SIG-M5 (cell line): ENCODE measurements around the gene LCN12.

Experiments used
- DNase-seq: peaks from one replicate; lab custom pipeline; 2025; lab: John Stamatoyannopoulos, UW

LCN12 gene

DNA sequence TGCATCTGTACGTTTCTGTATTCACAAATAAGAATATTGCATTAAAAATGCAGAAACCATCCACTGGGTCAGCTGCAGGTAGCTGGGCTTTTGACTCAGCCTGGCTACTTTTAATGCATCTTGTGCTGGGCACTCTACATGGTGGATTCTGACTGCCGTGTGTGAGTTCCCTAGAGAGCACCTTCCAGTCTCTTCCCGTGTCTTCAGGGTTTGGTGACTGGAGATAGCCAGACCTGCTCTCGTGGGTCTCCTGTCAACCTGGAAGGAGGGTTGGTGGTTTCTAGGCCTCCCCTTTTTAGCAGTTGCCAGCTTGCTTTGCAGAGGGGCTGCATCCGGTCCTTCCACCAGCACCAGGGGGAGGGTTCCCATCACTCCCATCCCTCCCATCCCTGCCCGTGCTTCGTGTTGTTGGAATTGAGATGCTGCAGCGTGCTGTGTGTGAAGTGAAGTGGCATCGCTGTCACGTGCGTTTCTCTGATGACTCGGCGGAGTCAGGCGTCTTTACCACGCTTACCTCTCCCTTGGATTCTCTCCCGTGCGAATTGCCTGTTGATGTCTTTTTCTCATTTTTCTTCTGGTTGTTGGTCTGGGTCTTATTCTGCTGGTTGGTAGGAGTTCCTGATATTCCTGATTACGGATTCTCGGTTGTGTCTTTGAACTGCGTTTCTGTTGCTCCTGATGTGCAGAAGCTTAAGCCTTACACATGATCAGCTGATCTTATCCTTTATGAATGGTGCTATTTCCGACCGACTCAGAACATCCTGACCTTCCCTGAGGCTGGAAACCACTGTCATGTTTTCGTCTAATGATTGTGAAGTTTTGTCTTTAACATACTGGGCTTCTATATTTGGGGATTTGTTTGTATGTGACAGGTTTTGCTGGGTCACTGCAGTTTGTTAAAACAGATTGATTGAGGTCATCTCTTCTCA, 24.5 kb upstream of the LCN12 start:
- DNase-seq, result no peak

DNA sequence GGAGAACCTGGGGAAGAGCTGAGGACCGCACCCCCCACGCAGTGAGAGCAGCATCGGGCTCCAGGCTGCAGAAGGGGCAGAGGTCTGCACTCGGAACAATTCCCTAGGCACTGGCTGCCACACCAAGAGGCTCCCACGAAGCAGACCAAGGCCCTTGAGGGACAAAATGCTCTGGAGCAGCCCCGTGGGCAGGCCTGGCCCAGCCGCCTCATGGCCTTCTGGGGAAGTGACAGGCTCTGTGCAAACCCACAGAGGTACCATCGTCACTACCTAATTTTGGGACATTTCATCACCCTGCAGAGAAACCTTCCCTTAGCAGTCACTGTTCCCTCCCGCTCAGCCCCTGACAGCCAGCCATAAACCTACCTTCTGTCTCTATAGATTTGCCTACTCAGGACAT, 23.5 kb upstream of the LCN12 start:
- no peak for DNase-seq

DNA sequence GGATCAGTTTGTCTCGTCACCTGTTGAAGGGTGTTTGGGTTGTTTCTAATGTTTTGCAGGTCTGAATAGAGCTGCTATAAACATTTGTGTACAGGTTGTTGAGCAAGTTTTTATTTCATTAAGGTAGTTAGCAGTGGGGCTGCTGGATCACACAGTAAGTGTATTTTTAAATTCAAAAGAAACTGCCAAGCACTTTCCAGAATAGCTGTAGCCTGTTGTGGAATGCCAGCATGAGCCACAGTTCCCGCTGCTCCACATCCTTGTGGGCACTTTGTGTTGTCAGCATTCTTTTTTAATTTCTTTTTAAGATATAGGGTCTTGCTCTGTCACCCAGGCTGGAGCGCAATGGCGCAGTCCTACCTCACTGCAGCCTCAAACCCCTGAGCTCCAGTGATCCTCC, 22.1 kb upstream of the LCN12 start:
- DNase-seq, result no peak

DNA sequence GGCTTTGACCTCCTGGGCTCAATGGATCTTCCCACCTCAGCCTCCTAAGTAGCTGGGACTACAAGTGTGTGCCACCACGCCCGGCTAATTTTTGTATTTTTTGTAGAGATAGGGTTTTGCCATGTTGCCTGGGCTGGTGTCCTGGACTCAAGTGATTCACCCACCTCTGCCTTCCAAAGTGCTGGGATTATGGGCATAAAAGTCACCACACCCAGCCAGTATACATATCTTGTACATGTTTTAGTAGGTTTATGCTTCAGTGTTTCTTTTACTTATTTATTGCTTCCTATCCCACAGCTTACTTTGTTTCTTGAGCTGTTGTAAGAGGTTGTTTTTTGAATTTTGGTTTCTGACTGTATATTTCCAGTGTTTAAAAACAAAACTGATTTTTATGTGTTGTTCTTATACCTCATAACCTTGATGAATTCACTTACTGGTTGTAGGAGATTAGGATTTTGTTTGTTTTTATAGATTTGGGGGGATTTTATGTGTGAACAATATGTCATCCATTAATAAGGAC, 20.4 kb upstream of the LCN12 start:
- no peak for DNase-seq

DNA sequence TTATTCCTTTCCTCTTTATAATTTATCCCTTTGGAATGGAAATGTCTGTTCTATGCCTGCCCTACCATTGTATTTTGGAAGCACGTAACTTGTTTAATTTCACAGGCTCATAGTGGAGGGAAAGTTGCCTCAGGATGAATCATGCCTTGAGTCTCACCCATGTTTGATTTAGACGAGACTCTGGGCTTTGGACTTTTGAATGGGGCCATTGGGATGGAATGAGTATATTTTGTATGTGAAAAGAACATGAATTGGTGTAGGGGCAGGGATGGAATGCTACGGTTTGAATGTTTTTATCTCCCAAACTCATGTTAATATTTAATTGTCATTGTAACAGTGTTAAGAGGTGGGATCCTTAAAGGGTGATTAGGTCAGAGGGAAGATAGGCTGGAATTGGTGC, 17.8 kb upstream of the LCN12 start:
- DNase-seq, result no peak

DNA sequence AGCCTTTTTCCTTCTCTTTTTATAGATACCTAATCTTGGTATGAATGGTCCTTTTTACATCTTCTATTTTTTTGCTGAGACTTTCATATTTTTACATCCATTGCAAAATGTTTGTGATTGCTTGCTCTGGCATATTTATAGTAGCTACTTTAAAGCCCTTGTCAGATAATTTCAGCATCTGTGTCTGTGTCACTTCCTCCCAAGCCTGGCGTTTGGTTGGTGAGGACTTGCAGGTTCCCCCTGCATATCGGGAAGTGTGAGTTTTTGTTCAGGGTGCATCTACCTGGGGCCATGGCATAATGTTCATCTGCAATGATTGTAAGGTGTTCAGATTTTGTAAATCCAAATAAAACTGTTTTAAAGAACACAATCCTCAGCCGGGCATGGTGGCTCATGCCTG, 16.4 kb upstream of the LCN12 start:
- DNase-seq, result no peak

DNA sequence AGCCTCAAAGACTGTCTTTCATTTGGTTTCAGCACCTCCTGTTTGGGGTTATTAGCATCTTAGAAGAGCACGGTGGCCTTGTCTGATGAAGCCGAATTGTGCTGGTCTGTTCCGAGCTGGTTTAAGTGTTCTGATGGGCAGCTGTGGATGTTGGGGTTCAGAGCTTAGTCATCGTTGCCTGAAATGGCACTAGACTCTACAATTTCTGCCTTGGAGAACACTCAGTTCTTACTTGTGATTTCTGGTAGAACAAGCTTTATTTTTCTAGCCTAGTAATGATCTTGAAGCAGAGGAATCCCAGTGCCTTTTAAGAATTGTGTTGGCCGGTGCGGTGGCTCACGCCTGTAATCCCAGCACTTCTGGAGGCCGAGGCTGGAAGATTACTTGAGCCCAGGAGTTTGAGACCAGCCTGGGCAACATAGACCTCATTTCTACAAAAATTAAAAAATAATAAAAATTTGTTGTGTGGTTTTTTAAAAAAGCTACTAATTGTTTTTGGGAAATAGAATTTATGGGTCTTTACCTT, 15.4 kb upstream of the LCN12 start:
- no peak for DNase-seq

DNA sequence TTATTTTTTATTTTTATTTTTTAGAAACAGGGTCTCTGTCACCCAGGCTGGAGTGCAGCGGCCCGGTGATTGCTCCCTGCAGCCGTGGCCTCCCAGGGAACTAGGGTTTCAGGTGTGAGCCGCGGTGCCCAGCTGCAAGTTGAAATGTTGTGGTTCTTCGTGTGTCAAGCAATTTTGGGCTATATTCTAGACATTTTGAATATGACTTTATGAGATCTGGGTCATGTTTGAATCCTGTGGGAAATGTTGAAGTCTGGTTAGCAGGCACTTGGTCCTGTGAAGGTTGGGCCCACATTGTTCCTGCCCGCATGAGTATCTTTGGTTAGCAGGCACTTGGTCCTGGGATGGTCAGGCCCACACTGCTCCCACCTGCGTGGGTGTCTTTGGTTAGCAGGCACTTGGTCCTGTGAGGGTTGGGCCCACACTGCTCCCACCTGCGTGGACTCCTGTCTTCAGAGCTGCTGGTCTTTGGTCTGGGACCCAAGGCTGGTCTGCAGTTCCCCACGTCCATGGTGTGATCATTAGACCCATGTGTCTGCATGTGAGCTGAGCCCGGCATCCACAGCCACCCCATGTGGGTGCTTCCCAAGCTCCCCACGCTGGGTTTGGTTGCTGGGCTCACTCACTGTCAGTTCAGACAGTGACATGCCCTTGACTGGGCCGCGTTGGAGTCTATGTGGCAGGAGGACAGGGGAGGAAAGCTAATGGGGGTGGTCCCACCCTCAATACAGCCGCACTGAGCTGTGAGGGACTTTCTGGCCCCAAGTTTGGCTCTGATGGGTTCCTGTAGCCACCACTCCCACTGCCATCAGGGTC, 14.7 kb upstream of the LCN12 start:
- no peak for DNase-seq

DNA sequence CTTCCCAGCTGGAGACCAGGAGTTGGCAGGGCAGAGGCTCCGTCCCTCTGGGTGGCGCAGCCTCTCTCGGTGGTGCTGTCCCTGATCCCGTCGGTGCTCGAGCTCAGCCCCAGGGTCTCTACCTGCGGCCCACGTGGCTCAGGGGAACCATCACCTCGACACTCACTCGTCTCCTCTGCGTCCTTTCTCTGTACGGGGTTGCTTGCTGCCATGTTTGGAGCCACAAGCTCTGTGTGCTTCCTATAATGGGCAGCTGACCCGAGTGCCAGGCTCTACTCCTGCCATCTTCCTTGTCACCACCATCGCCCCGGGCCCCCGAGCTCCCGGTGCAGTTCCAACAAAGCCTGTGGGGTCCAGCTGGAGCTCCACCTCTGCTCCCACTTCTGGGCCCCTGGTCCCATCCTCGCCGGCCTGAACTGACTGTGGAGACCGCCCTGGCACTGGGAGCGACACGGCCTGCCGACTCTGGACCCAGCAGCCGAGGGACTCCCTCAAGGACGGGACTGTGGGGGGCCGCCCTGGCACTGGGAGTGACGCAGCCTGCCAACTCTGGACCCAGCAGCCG, 12.6 kb upstream of the LCN12 start:
- DNase-seq, result no peak

DNA sequence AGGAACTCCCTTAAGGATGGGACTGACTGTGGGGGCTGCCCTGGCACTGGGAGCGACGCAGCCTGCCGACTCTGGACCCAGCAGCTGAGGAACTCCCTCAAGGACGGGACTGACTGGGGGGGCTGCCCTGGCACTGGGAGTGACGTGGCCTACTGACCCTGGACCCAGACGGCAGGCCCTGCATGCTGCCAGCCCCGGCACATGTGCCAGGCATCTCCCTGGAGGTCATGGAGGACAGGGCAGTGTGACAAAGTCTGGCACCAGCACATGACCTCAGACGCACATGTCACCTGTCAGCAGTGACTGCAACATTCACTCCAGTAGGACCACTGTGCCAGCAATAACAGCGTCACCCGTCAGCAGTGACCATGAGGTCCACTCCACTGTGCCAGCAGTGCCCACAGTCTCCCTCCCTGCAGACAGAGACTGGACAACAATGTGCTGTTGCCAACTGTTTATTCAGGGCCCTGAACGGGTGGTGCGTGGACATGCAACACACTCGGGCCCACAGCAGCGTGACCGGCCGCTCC, 12.0 kb upstream of the LCN12 start:
- no peak for DNase-seq

DNA sequence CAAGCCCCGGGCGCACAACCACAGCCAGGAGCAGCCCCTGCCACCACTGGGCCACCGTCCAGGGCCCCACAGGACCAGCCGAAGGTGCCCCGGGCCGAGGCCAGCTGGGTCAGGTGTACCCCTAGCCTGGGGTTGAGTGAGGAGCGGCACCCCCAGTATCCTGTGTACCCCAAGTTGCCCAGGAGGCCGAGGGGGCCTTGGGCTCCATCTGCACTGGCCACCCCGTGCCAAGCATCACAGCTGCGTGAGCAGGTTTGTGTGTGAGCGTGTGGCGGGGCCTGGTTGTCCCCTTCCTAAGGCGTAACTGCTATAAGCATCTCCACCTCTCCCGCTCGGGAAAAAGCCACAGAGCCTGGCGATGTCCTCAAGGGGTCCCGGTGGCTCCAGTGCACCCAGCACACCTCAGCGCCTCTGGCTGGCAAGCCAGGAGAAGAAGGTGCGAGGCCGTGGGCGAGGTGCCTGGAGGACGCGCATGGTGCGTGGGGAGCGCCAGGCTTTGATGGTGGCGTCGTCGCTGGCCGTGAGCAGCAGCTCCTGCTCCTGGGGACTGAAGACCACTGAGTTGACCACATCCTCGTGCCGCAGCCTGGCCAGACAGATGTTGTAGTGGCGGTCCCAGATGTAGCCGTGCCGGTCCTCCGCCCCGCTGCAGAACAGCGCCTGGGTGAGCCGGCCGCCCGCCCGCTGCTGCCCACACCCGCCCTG, 11.4 kb upstream of the LCN12 start:
- DNase-seq, result no peak

DNA sequence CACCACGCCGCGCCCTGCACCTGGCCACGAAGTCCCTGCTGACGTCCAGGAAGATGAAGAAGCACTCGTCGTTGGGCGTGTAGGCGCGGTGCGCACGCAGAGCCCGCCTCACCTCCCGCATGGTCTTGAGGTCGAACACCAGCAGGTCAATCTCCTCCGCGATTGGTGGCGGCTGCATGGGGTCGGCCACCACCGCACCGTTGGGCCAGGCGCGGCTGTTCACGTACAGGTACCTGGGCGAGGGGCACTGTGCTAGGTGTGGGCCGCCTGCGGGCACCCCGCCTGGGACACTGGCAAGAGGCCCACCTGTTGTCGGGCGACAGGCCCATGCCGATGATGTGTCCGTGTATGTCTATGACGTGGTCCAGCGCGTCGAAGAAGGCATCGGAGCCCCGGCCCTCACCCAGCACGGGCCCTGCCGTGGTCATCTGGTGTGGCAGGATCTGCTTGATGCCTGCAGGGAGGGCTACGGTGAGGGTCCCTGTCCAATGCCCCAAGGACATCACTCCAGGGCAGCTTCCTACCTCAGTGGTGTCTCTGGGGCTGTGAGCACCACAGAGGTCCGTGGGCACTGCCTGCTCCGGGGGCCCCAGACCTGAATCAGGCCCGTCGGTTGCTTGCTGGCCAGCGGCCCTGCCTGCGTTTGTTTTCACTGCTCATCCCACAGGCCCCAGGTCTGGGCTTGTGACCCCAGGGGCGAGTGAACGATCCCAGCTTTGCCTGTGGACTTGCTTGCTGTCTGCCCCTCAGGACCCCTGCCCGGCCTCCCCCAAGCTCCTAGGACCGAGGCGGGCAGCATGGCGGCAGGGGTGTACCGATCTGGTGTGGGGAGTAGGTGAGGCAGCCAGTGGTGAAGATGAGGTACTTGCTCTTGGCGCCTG, 10.6 kb upstream of the LCN12 start:
- no peak for DNase-seq

DNA sequence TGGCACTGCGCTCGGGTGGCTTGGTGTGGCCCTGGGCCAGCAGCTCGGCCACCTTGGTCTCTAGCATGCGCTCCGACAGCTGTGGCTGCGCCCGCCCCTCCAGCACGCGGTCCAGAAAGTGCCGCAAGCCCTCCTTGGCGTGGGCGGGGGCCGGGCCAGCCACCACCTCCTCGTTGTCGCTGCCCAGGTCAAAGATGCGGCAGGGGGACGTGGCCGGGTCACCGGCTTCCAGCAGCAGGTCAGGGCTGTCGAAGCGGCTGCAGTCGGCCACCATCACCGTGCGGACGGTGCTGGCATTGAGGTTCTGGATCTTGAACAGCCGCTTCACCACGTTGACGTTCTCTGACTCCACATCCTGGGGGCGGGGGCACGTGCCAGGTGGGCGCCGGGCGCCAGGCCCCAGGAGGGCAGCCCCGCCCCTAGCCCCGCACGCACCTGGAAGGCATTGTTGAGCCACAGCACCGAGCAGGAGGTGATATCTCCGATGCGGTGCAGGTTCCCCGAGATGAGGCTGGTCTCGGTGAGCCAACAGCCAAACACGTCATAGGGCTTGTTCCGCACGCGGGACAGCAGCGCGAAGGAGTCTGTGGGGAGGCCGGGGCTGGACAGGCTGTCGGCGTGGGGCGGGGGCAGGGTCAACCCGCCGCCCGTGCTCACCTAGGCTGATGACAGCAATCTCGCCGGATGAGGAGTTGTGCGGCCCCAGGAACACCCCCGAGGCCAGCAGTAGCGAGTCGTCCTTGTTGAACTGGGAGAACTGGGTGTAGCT, 9.8 kb upstream of the LCN12 start:
- DNase-seq, result no peak

DNA sequence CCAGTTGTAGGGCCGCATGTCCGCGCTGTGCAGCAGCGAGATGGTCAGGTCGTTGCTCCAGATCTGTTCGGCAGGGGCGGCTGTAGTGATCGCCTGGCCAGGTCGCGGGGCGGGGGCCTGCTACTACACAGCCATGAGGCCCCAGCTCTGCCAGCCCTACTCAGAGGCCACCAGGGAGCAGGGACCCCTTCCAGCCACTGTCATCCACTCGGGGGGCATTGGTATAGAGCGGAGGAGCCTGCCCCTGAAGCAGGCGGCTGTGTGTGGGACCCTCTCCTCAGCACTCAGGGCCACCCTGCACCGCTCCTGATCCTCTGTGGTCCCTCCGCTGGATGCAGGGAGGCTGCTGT, 9.2 kb upstream of the LCN12 start:
- DNase-seq, result no peak

DNA sequence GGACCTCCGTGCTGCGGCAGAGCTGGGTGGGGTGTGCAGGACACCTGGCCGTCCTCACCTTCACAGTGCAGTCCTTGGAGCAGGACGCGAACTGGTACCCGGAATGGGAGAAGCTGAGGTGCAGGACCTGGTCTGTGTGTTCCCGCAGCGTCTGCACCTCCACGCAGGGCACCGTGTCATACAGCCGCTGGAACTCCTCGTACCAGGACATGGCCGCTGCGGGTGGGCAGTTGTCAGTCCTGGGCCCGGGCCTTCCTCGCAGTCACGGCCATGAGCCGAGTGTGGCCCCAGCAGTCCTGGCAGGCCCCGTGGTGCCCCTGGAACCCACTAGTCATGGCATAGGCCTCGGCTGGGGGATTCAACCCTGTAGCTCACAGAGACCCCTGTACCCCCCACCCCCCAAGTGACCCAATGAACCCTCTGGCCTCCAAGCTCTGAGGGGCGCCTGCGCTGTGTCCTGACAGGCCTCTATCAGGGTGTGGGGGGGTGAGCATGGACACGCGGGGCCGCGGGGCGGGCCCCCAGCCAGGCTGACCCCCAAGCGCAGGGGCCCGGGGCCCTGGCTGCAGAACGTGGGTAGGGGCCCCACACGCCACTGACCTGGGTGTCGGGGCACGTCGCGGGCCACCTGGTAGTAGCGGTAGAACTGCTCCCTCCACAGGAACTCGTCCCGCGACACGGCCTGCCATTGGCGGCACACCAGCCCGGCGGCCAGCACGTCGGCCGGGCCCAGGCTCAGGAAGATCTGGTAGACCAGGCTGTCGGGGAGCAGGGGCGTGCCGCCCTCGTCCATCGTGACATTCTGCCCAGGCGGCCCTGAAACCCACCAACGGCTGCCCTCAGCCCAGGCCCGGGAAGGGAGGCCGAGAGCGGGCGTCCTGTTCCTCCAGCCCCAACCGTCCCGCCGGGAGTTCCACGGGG, 8.5 kb upstream of the LCN12 start:
- no peak for DNase-seq

DNA sequence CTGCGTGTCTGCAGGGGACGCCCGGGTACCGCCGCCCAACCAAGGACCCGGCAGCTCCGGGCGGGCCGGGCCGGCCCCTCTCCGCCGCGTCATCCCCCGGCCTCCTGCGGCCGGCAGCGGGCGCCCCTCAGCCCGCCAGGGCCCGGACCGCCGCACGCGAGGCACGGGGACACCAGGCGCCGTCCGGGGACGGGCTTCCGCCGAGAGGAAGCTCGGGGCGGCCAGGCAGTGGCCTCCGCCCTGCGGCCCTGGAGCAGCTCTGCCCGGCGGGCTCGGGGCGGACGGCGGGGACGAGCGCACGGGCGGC, 7.9 kb upstream of the LCN12 start:
- DNase-seq, result no peak

DNA sequence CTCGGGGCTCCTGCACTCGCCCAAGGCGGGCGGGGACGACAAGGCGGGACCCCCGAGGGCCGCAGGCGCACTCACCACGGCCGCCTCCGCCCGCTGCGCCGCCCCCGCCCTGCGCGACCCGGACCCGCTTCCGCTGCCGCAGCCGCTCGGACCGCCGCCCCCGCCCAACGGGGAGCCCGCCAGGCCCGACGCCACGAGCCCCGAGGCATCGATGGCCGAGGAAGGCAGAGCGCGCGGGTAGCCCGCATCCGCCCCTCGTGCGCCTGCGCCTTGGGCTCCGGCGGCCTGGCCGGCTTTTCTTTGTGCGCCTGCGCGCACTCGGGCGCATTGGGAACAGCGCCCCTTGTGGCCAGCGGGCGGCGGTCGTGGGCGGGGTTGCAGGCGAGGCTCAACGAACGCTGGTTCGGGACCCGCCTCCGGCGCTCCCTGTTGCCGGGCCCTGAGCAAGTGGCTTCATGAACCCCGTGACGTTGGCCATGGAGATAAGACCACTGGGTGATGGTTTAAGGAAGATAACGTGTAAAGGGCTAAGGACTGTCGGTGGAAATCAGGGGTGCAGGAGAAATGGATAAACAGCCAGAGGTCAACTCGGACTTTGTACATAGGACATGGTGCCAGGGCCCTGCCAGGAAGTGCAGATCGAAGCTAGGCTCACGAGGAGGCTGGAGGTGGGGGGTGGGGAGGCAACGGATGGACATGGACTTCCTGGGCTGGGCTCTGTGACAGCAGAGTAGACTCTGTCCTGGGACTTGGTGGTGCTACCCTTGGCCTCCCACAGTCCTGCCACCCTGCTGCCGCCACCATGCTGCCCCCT, 7.3 kb upstream of the LCN12 start, which contains the start of the genes C8G and FBXW5:
C8G (plus strand) TSS at position 725 of the 814 bp plus-strand sequence; CDS start at position 803, 78 bp downstream.
FBXW5 (minus strand) TSS at position 220 of the 814 bp plus-strand sequence. CDS start 655 bp downstream, outside the sequence.
- peak; percentile 5 for DNase-seq
